Stimulated activated CD8-positive, alpha-beta memory T cell treated with anti-CD3 and anti-CD28 coated beads, Interleukin-7, amount 100 ng/mL, for 4 hours (primary cell): ENCODE measurements around the gene PDZD4.
"Not testable (repeated sequence)": the region's sequence is repeated elsewhere in the genome, so short reads cannot be mapped to it uniquely, and the experiment has no call there.

ENCODE experiments used
- DNase-seq, 2 donors: peaks; one replicate each; pipeline ENCODE4 v3.0.0-alpha.2; 2020; ENCODE audit warnings: low read depth in 2 of 2

The PDZD4 gene

GRCh38 chrX:153844509-153845082 lies 14.3 kb upstream of the PDZD4 start:
- DNase-seq: no peak

DNA sequence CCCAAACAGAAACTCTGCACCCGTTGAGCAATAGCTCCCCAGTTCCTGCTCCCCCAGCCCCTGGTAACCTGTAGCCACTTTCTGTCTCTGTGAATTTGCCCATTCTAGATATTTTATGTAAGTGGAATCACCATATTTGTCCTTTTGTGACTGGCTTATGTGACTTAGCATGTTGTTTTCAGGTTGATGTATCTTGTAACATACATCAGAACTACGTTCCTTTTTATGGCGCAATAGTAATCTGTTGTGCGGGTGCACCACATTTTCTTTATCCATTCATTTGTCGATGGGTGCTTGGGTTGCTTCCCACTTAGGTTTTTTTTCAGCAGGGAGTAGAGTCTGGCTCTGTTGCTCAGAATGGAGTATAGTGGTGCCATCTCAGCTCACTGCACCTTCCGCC lies 6.6 kb upstream of the PDZD4 start:
- DNase-seq: no peak

- DNase-seq: no peak
Measured at GRCh38 chrX:153832728-153833127, 2.4 kb upstream of the PDZD4 start.

DNA sequence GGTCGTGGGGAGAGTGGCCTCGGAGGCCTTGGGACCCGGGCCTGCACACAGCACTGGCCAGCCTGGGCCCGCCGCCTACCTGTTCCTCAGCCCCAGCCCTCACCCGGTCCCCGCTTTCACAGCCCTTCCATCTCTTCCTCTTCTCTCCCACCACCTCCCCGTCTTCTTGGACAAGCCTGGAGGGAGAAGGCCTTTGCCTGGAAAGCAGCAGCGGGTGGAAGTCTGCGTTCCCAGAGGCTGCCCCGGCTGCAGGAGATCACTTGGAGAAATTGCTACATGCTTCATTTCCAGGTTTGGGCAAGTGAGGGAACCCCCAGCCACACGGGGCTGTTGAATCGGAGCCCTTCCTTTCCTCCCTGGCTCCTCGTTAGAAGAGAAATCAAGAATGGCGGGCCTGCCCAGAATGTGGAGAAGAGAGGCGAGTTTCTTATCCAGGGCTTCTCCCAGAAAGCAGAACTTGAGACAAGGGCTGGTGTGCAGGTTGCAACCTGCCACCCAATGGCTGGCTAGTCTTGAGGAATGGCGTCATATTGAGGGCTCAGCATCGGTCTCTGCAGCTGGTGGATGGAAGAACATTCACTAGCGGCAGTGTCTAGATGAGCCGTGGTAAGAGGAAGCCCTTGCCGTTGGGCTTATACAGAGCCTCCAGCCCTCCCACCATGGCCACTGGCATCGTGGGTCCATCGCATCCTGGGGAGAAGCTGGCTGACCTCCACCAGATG lies 1.2 kb upstream of the PDZD4 start:
- DNase-seq: no peak

GRCh38 chrX:153830640-153831428 lies 490 bp upstream of the PDZD4 start:
- no peak for DNase-seq

DNA sequence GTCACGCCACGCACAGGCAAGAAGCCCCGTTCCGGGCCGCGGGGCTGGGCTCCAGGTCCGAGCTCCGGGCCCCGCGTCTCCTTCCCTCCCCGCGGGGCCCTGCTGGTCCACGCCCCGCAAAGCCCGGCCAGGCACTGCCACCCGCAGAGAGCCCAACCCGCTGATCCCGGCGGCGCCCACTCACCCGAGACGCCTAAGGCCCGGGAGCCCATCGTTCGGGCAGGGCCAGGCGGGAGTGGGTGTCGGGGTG lies 870 bp downstream of the PDZD4 start:
- DNase-seq: no peak

- no peak for DNase-seq
Measured at GRCh38 chrX:153828723-153829548, 1.4 kb downstream of the PDZD4 start.

DNA sequence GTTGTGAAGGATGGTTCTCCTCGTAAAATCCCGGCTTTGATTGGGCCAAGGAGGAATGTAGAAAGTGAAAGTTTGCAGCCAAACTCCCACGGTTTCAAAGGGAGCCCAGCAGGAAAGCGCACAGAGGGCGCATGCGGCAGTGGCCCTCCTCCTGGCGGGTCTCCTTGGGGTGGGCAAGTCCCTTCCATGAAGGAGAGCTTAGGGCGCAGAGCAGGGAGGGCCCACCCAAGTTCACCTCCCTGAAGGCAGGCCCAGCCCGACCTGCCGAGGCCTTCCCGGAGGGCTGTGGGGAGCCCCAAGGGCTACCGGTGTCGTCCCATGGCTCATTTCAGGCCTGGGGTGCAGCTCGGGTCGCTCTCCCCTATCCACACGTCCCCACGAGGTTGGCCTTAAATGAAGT lies 2.0 kb downstream of the PDZD4 start:
- no peak for DNase-seq

- DNase-seq: no peak
Measured at GRCh38 chrX:153827903-153828302, 2.4 kb downstream of the PDZD4 start.

GRCh38 chrX:153827016-153827415 lies 3.3 kb downstream of the PDZD4 start:
- DNase-seq: no peak

GRCh38 chrX:153825042-153825441 lies 5.3 kb downstream of the PDZD4 start:
- no peak for DNase-seq

DNA sequence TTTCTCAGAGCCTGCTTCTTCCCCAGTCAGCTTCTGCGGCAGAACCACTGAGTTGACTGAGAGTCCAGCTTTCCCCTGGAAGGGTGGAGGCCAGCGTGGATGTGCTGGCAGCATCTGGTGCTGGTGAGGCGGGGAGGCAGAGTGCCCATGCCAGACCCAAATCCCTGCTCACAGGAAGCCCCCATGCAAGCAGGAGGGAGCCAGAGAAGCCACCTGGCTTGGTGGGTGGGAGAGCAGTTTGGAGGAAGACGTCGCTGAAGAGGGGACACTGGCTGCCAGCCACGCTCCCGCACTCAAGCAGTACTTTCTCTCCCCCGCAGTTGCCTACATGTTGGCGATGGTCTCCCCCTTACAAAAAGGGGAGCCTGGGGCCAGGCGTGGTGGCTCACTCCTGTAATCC lies 6.0 kb downstream of the PDZD4 start:
- DNase-seq: no peak

- DNase-seq: no peak
Measured at GRCh38 chrX:153821066-153821465, 9.3 kb downstream of the PDZD4 start.

GRCh38 chrX:153820601-153821000 lies 9.7 kb downstream of the PDZD4 start:
- DNase-seq: no peak

DNA sequence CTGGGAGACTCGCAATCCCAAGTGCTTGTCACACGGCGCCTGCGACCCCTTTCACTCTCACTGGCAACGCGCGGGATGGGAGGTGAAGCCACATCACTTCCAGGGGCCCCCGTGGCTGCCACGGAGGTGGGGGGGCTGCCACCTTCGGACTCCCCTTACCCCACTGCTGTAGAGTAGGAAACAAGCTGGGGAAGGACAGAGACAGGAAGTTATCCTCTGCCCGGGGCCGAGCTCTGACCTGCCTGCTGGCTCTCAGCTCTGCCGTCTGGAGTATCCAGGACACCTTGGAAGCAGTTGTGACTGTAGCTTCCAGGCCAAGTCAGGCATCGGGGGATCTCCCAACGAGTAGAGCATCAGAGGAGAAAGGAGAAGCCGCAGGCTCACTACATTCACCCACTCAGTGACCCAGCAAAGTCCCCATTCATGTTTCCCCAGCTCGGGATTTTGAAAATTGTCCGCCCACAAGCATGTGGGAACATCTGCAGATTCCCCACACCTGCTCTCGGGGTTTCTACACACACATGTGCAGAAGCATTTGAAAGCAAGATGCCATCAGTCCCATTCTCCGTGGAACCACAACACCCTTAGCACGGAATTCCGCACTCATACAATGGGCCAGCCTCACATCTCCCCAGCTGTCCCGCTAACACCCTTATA lies 10.8 kb downstream of the PDZD4 start:
- DNase-seq: no peak

DNA sequence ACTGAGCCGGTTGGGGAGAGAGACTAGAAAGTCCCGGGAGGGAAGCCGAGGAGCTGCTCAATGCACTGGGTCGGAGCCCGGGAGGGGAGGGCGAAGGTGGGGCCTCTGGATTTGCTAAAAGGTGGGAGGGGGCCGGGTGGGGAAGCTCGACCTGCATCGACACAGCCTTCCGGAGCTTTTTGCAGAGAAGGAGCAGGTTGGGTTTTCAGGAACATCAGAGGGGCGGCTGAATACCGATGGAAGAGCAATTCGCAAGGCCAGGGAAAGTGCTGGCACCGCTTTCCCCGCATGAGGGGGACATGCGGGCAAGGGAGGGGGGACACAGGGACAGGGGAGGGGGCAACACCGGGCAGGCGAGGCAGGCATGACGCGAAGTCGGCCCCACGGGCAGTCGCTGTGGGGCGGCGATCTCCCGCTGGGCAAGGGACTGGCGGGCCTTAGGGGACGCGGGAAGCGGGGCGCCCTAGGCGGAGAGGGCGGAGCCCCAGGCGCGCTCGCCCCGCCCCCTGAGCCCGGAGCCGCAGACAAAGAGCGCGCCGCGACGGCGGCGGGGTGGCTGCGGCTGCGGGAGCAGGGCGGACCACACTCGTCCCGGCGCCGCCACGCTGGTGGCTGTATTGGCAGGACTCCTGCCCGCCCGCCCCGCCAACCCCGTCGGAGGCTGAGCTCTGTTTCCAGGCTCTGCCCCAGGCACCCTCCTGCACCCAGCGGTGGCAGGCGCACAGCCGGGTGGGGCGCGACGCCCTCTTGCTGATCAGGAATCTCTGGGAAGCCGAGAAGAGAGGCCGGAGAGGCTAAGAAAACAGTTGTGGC lies 11.6 kb downstream of the PDZD4 start:
- DNase-seq: peak in 1 of 2 donors; percentile 42

- DNase-seq: not testable (repeated sequence)
Measured at GRCh38 chrX:153818064-153818463, 12.3 kb downstream of the PDZD4 start.

GRCh38 chrX:153816831-153817690 lies 13.3 kb downstream of the PDZD4 start:
- peak in 1 of 2 donors; percentile 27 for DNase-seq

DNA sequence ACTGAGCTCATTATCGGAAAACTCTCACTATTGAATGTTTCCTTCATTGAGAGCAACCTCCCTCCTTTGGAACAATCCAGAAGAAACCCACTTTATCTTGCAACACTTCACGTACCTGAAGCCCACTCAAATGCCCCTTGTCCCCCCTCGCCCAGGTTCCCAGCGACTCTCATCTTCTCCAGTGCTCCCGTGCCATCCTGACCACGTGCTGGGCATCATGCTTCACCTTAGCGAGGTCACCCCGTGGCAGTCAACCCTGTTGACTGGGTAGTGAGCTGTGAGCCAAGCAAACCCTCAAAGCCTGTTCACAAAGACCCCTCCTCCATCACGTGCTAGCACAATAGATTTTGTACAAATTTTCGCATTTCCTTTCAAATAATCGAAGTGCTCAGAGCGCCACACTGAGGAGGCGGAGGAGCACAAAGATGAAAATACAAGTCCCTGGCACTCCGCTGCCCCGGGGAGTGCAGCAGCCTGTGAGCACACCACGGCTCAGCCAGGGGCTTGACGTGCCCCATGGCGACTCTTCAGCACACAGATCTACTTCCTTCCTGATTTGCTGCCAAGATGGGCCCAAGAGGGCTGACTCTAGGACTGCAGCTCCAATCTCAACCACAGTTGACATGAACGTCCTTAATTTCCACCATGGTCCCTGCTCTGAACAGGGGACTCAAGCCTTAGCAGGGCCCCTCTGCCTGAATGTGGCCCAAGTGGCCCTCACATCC lies 15.6 kb downstream of the PDZD4 start:
- DNase-seq: no peak
